ENCODE measurements around the gene USP35.
A peak's percentile ranks its signal among the peaks of the same experiment; 100 is the strongest.

Gene USP35

GRCh38 chr11:78180751-78181150 is 8.0 kb upstream of the USP35 start:
- H3K4me1 Mint-ChIP-seq = peaks cover 4 to 5% of the 10 kb centered on the region in 2 donors
- no peaks in the 10 kb centered on the region for H3K27me3 Mint-ChIP-seq
- no peak for ATAC-seq (replicated peaks)
- H3K9me3 Mint-ChIP-seq = peaks cover 10 to 16% of the 10 kb centered on the region in 2 donors
- peak overlapping the region; percentile 84 for H3K27ac Mint-ChIP-seq
- peaks cover 39 to 51% of the 10 kb centered on the region in 2 donors for H3K36me3 Mint-ChIP-seq
- no peak overlapping the region for H3K4me3 Mint-ChIP-seq
- DNase-seq = no peak

- H3K4me3 Mint-ChIP-seq = no peak overlapping the region
- peaks cover 4 to 5% of the 10 kb centered on the region in 2 donors for H3K4me1 Mint-ChIP-seq
- peaks cover 9 to 14% of the 10 kb centered on the region in 2 donors for H3K9me3 Mint-ChIP-seq
- H3K27me3 Mint-ChIP-seq = no peaks in the 10 kb centered on the region
- ATAC-seq (replicated peaks) (no peak), DNase-seq (no peak)
- H3K27ac Mint-ChIP-seq = no peak overlapping the region
- H3K36me3 Mint-ChIP-seq = peaks cover 35 to 47% of the 10 kb centered on the region in 2 donors
These were observed 7.5 kb upstream of the USP35 start for GRCh38 chr11:78181185-78181584.

- Mint-ChIP-seq H3K4me3 (peak overlapping the region; percentile 99 to 100), H3K27me3 (no peaks in the 10 kb centered on the region), H3K4me1 (peaks cover 35 to 55% of the 10 kb centered on the region in 2 donors), H3K27ac (peak overlapping the region; percentile 97), H3K9me3 (peaks cover 2 to 3% of the 10 kb centered on the region in 2 donors), H3K36me3 (peaks cover 12 to 30% of the 10 kb centered on the region in 2 donors)
- DNase-seq (peak; percentile 74), ATAC-seq (replicated peaks) (peak; percentile 64 to 72)
These were observed 1.1 kb upstream of the USP35 start for GRCh38 chr11:78187366-78188285.

GRCh38 chr11:78189174-78189724 is 530 bp downstream of the USP35 start:
- Mint-ChIP-seq H3K36me3 (peaks cover 11 to 27% of the 10 kb centered on the region in 2 donors), H3K9me3 (peaks cover 2 to 3% of the 10 kb centered on the region in 2 donors), H3K4me1 (peaks cover 43 to 67% of the 10 kb centered on the region in 2 donors), H3K27ac (peak overlapping the region; percentile 81), H3K27me3 (no peaks in the 10 kb centered on the region), H3K4me3 (peak overlapping the region; percentile 99 to 100)
- DNase-seq (no peak), ATAC-seq (replicated peaks) (no peak)

- Mint-ChIP-seq H3K27ac (peak overlapping the region; percentile 81), H3K4me3 (peak overlapping the region; percentile 99 to 100), H3K27me3 (no peaks in the 10 kb centered on the region), H3K9me3 (peaks cover 2 to 3% of the 10 kb centered on the region in 2 donors), H3K4me1 (peaks cover 48 to 73% of the 10 kb centered on the region in 2 donors), H3K36me3 (peaks cover 11 to 33% of the 10 kb centered on the region in 2 donors)
- ATAC-seq (replicated peaks) (no peak), DNase-seq (no peak)
These were observed 1.1 kb downstream of the USP35 start for GRCh38 chr11:78189851-78190250.

- Mint-ChIP-seq H3K4me3 (peak overlapping the region; percentile 56 to 100), H3K36me3 (peaks cover 11 to 38% of the 10 kb centered on the region in 2 donors), H3K9me3 (peaks cover 2 to 3% of the 10 kb centered on the region in 2 donors), H3K4me1 (peaks cover 50 to 79% of the 10 kb centered on the region in 2 donors), H3K27me3 (no peaks in the 10 kb centered on the region), H3K27ac (peak overlapping the region; percentile 78)
- DNase-seq (no peak), ATAC-seq (replicated peaks) (no peak)
These were observed 1.7 kb downstream of the USP35 start for GRCh38 chr11:78190374-78190773.

GRCh38 chr11:78190871-78191538 is 2.3 kb downstream of the USP35 start:
- no peak overlapping the region for H3K4me3 Mint-ChIP-seq
- H3K4me1 Mint-ChIP-seq = peaks cover 50 to 79% of the 10 kb centered on the region in 2 donors
- peaks cover 2 to 3% of the 10 kb centered on the region in 2 donors for H3K9me3 Mint-ChIP-seq
- H3K36me3 Mint-ChIP-seq = peaks cover 15 to 41% of the 10 kb centered on the region in 2 donors
- no peak overlapping the region for H3K27ac Mint-ChIP-seq
- DNase-seq = no peak
- H3K27me3 Mint-ChIP-seq = no peaks in the 10 kb centered on the region
- no peak for ATAC-seq (replicated peaks)

GRCh38 chr11:78192223-78192719 is 3.6 kb downstream of the USP35 start:
- Mint-ChIP-seq H3K36me3 (peaks cover 22 to 42% of the 10 kb centered on the region in 2 donors), H3K9me3 (peaks cover 2 to 3% of the 10 kb centered on the region in 2 donors), H3K4me1 (peaks cover 48 to 70% of the 10 kb centered on the region in 2 donors), H3K27ac (peak overlapping the region; percentile 37), H3K4me3 (no peak overlapping the region), H3K27me3 (no peaks in the 10 kb centered on the region)
- ATAC-seq (replicated peaks) (no peak), DNase-seq (no peak)

GRCh38 chr11:78192911-78193351 is 4.2 kb downstream of the USP35 start:
- H3K4me1 Mint-ChIP-seq = peaks cover 43 to 64% of the 10 kb centered on the region in 2 donors
- H3K27me3 Mint-ChIP-seq = no peaks in the 10 kb centered on the region
- H3K27ac Mint-ChIP-seq = peak overlapping the region; percentile 81
- DNase-seq (no peak), ATAC-seq (replicated peaks) (no peak)
- no peak overlapping the region for H3K4me3 Mint-ChIP-seq
- H3K36me3 Mint-ChIP-seq = peaks cover 23 to 44% of the 10 kb centered on the region in 2 donors
- peaks cover 2 to 3% of the 10 kb centered on the region in 2 donors for H3K9me3 Mint-ChIP-seq

GRCh38 chr11:78193806-78194205 is 5.1 kb downstream of the USP35 start:
- Mint-ChIP-seq H3K27ac (peak overlapping the region; percentile 63), H3K4me1 (peaks cover 42 to 58% of the 10 kb centered on the region in 2 donors), H3K36me3 (peaks cover 26 to 53% of the 10 kb centered on the region in 2 donors), H3K4me3 (peak overlapping the region in 1 of 2 donors; percentile 26), H3K9me3 (peaks cover 2 to 3% of the 10 kb centered on the region in 2 donors), H3K27me3 (no peaks in the 10 kb centered on the region)
- DNase-seq = no peak
- ATAC-seq (replicated peaks) = no peak

GRCh38 chr11:78194490-78194889 is 5.8 kb downstream of the USP35 start:
- no peak for ATAC-seq (replicated peaks)
- H3K4me1 Mint-ChIP-seq = peaks cover 41 to 51% of the 10 kb centered on the region in 2 donors
- no peak for DNase-seq
- no peak overlapping the region for H3K27ac Mint-ChIP-seq
- peaks cover 26 to 53% of the 10 kb centered on the region in 2 donors for H3K36me3 Mint-ChIP-seq
- no peaks in the 10 kb centered on the region for H3K27me3 Mint-ChIP-seq
- H3K4me3 Mint-ChIP-seq = no peak overlapping the region
- peaks cover 2 to 3% of the 10 kb centered on the region in 2 donors for H3K9me3 Mint-ChIP-seq

GRCh38 chr11:78195917-78196560 is 7.3 kb downstream of the USP35 start:
- Mint-ChIP-seq H3K4me1 (peaks cover 27 to 36% of the 10 kb centered on the region in 2 donors), H3K9me3 (no peaks in the 10 kb centered on the region), H3K27me3 (no peaks in the 10 kb centered on the region), H3K27ac (no peak overlapping the region), H3K4me3 (no peak overlapping the region), H3K36me3 (peaks cover 36 to 56% of the 10 kb centered on the region in 2 donors)
- DNase-seq (no peak), ATAC-seq (replicated peaks) (no peak)

GRCh38 chr11:78196661-78197091 is 8.0 kb downstream of the USP35 start:
- Mint-ChIP-seq H3K27ac (no peak overlapping the region), H3K4me3 (no peak overlapping the region), H3K4me1 (peaks cover 24 to 37% of the 10 kb centered on the region in 2 donors), H3K9me3 (no peaks in the 10 kb centered on the region), H3K36me3 (peaks cover 36 to 56% of the 10 kb centered on the region in 2 donors), H3K27me3 (no peaks in the 10 kb centered on the region)
- ATAC-seq (replicated peaks) (no peak), DNase-seq (no peak)

All from stimulated activated naive B cell treated with anti-CD40 and anti-IgM and Interleukin-4, amounts not matched to agents 10 μg/mL and 1 μg/mL and 100 μg/mL, for 72 hours (primary cell).